Activated T-cell treated with anti-CD3 and anti-CD28 coated beads, Interleukin-2, amount 50 U/mL, for 24 hours (primary cell): ENCODE data around the gene TNS4.

Source experiments
- DNase-seq: peaks from one replicate; pipeline ENCODE4 v3.0.0-alpha.2; 2020
- H3K27ac Mint-ChIP-seq: 2 replicates; pipeline ENCODE4 v1.8.0; 2020; ENCODE audit warnings: mild to moderate bottlenecking, mixed read lengths
- H3K27me3 Mint-ChIP-seq: 2 replicates; pipeline ENCODE4 v1.8.0; 2020; ENCODE audit warnings: mixed read lengths
- H3K36me3 Mint-ChIP-seq: 2 replicates; pipeline ENCODE4 v1.8.0; 2020; ENCODE audit warnings: low read depth, mixed read lengths
- H3K4me1 Mint-ChIP-seq: 2 replicates; pipeline ENCODE4 v1.8.0; 2020; ENCODE audit warnings: low read depth, mixed read lengths
- H3K4me3 Mint-ChIP-seq: 2 replicates; pipeline ENCODE4 v1.8.0; 2020; ENCODE audit warnings: mild to moderate bottlenecking, moderate library complexity, mixed read lengths
- H3K9me3 Mint-ChIP-seq: 2 replicates; pipeline ENCODE4 v1.8.0; 2020; ENCODE audit warnings: mixed read lengths

Gene TNS4

DNA sequence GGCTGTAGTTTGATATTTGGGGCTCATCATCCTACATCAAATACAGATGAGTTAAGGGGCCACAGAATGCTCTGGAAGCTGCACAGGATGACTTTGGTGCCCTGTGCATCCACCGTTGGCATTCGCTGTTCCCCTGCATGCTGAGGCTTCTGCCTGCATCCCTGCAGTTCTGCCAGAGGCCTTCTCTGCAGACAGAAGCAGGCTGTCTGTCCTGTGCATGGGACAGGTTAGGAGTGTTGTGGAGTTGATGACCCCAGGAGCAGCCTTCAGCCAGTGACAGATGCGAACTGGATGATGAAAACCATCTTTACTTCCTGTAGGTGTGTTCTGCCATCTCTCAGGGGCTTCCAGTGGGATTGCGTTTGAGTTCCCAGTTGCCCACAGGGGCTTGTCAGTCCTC lies 13.6 kb upstream of the TNS4 start:
- no peak for DNase-seq
- Mint-ChIP-seq H3K27me3 (no peaks in the 10 kb centered on the region), H3K9me3 (no peaks in the 10 kb centered on the region), H3K4me1 (peaks cover 55% of the 10 kb centered on the region), H3K36me3 (no peaks in the 10 kb centered on the region), H3K4me3 (no peak overlapping the region), H3K27ac (peak overlapping the region; percentile 46)

DNA sequence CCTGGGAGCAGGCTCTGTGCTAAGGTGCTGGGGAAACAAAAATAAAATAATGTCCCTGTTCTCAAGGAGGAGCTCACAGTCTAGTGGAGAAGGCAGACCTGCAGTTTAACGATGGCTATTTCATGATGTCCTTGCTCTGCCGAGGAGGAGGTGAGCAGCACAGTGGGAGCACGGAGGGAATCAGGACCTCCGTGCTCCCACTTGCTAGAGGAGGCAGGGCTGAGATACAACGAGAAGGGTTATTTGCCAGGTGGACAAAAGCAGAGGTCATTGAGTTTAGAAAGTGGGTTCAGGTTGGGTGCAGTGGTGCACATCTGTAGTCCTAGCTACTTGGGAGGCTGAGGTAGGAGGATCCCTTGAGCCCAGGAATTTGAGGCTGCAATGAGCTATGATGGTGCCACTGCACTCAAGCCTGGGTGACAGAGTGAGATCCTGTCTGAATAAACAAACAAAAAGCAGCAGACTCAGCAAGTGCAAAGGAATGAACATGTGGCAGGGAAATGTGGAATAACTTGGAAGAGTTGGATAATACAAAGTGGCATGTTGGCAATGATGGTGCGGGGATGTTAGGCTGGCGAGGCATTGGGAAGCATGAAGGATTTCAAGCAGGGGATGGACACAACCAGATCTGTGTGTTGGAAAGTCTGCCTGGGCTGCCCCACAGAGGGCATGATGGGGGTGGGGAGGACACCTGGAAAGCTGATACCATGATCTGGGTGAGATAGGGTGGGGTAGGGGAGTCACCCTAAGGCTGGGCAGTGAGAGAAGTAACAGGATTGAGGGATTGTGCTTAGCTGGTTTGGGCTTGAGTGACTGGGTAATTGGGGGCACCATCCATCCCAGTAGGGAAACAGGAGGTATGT lies 12.8 kb upstream of the TNS4 start:
- no peaks in the 10 kb centered on the region for H3K9me3 Mint-ChIP-seq
- DNase-seq = peak; percentile 22
- H3K27me3 Mint-ChIP-seq = no peaks in the 10 kb centered on the region
- H3K36me3 Mint-ChIP-seq = no peaks in the 10 kb centered on the region
- H3K4me1 Mint-ChIP-seq = peaks cover 53% of the 10 kb centered on the region
- H3K27ac Mint-ChIP-seq = no peak overlapping the region
- no peak overlapping the region for H3K4me3 Mint-ChIP-seq

GRCh38 chr17:40511667-40512220 lies 10.3 kb upstream of the TNS4 start:
- DNase-seq = peak; percentile 18
- Mint-ChIP-seq H3K4me3 (no peak overlapping the region), H3K27me3 (no peaks in the 10 kb centered on the region), H3K4me1 (peaks cover 30% of the 10 kb centered on the region), H3K27ac (no peak overlapping the region), H3K9me3 (no peaks in the 10 kb centered on the region), H3K36me3 (no peaks in the 10 kb centered on the region)

- Mint-ChIP-seq H3K27ac (no peak overlapping the region), H3K4me3 (no peak overlapping the region), H3K27me3 (no peaks in the 10 kb centered on the region), H3K9me3 (no peaks in the 10 kb centered on the region), H3K4me1 (peaks cover 24% of the 10 kb centered on the region), H3K36me3 (no peaks in the 10 kb centered on the region)
- no peak for DNase-seq
Observed at GRCh38 chr17:40511136-40511535, 9.7 kb upstream of the TNS4 start.

- H3K27ac Mint-ChIP-seq = no peak overlapping the region
- H3K27me3 Mint-ChIP-seq = no peaks in the 10 kb centered on the region
- H3K36me3 Mint-ChIP-seq = no peaks in the 10 kb centered on the region
- no peak overlapping the region for H3K4me3 Mint-ChIP-seq
- DNase-seq = no peak
- peaks cover 17% of the 10 kb centered on the region for H3K4me1 Mint-ChIP-seq
- no peaks in the 10 kb centered on the region for H3K9me3 Mint-ChIP-seq
Observed at GRCh38 chr17:40510328-40510648, 8.9 kb upstream of the TNS4 start.

DNA sequence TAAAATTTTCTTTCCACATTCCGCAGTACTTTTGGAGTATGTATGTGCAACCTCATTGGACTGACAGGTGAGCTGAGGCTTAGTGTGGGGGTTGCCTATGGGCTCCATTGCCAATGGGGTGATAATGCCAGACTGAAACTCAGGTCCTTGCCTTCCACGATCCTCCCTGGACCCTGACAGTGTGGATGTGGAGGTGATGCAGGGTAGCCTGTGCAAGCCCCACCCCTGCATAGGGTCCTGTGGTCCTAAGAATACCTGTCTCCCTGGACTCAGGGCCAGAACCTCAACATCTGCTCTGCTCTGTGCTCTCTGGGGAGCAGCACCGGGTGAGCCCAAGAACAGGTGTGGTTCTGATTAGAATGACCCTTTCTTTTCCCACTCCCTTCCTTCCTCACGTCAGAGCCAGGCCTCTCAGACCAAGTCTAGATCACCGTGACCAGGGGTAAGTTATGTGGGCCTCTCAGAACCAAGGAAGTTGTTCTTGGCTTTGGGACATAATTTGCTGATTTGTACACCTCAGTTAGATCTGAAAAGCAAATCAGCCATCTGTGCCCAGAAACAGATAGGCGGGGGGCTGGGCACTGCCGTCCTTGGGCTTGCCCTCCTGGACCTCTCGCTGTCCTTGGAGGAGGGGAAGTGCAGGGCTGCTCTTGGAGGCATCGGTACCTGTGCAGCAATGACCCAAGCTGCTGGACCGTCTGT lies 8.4 kb upstream of the TNS4 start:
- Mint-ChIP-seq H3K4me3 (no peak overlapping the region), H3K36me3 (no peaks in the 10 kb centered on the region), H3K27me3 (no peaks in the 10 kb centered on the region), H3K9me3 (no peaks in the 10 kb centered on the region), H3K4me1 (peaks cover 11% of the 10 kb centered on the region), H3K27ac (no peak overlapping the region)
- DNase-seq = no peak

DNA sequence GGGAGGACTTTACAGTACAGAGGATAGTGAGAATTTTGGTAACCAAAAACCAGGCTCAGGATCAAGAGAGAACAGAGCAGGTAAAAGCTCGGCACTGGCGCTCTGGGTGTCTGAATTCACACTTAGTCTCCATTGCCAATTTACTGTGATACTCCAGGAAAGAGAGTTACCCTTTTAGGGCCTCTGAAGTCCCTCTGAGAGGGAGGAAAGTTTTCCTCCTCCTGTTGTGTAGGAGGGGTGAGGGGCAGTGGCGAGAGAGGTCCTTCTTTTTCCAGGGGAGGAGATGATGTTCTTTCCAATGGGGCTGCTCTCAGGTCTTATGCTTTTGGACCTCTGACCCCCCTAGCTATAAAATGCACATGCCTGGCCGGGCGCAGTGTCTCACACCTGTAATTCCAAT lies 5.4 kb upstream of the TNS4 start:
- no peaks in the 10 kb centered on the region for H3K9me3 Mint-ChIP-seq

DNA sequence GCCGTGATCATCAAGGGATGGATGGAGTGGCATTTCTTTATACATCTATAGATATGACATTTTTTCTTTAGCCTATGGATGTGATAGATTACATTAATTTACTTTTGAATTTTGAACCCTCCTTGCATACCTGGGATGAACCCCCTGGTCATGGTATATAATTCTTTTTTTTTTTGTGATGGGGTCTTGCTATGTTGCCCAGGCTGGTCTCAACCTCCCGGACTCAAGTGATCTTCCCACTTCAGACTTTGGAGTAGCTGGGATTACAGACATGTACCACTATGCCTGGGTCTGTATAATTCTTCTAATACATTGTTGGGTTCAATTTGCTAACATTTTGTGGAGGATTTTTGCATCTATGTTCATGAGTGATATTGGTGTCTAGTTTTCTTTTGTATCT lies 1.7 kb upstream of the TNS4 start:
- Mint-ChIP-seq H3K36me3 (no peaks in the 10 kb centered on the region), H3K4me3 (no peak overlapping the region), H3K4me1 (no peaks in the 10 kb centered on the region), H3K9me3 (no peaks in the 10 kb centered on the region), H3K27me3 (peaks cover 3% of the 10 kb centered on the region), H3K27ac (no peak overlapping the region)
- DNase-seq = no peak

More for the DNA sequence above, 5.4 kb upstream of the TNS4 start:
- Mint-ChIP-seq H3K4me3 (no peak overlapping the region), H3K27me3 (no peaks in the 10 kb centered on the region), H3K27ac (no peak overlapping the region), H3K36me3 (no peaks in the 10 kb centered on the region), H3K4me1 (no peaks in the 10 kb centered on the region)
- DNase-seq = no peak

GRCh38 chr17:40502716-40503115 lies 1.3 kb upstream of the TNS4 start:
- DNase-seq = no peak
- Mint-ChIP-seq H3K4me1 (no peaks in the 10 kb centered on the region), H3K9me3 (no peaks in the 10 kb centered on the region), H3K36me3 (no peaks in the 10 kb centered on the region), H3K4me3 (no peak overlapping the region), H3K27ac (no peak overlapping the region), H3K27me3 (peaks cover 3% of the 10 kb centered on the region)

GRCh38 chr17:40500709-40501108 lies 714 bp downstream of the TNS4 start:
- H3K27me3 Mint-ChIP-seq = peaks cover 3% of the 10 kb centered on the region
- no peaks in the 10 kb centered on the region for H3K4me1 Mint-ChIP-seq
- H3K27ac Mint-ChIP-seq = no peak overlapping the region
- H3K9me3 Mint-ChIP-seq = no peaks in the 10 kb centered on the region
- H3K36me3 Mint-ChIP-seq = no peaks in the 10 kb centered on the region
- H3K4me3 Mint-ChIP-seq = no peak overlapping the region
- no peak for DNase-seq

- Mint-ChIP-seq H3K4me3 (no peak overlapping the region), H3K4me1 (no peaks in the 10 kb centered on the region), H3K27ac (no peak overlapping the region), H3K27me3 (peaks cover 3% of the 10 kb centered on the region), H3K36me3 (no peaks in the 10 kb centered on the region), H3K9me3 (no peaks in the 10 kb centered on the region)
- DNase-seq = no peak
Observed at GRCh38 chr17:40500190-40500589, 1.2 kb downstream of the TNS4 start.

GRCh38 chr17:40499551-40500189 lies 1.8 kb downstream of the TNS4 start:
- peaks cover 3% of the 10 kb centered on the region for H3K27me3 Mint-ChIP-seq
- no peak overlapping the region for H3K4me3 Mint-ChIP-seq
- DNase-seq = no peak
- H3K36me3 Mint-ChIP-seq = no peaks in the 10 kb centered on the region
- H3K9me3 Mint-ChIP-seq = no peaks in the 10 kb centered on the region
- H3K4me1 Mint-ChIP-seq = no peaks in the 10 kb centered on the region
- H3K27ac Mint-ChIP-seq = no peak overlapping the region

DNA sequence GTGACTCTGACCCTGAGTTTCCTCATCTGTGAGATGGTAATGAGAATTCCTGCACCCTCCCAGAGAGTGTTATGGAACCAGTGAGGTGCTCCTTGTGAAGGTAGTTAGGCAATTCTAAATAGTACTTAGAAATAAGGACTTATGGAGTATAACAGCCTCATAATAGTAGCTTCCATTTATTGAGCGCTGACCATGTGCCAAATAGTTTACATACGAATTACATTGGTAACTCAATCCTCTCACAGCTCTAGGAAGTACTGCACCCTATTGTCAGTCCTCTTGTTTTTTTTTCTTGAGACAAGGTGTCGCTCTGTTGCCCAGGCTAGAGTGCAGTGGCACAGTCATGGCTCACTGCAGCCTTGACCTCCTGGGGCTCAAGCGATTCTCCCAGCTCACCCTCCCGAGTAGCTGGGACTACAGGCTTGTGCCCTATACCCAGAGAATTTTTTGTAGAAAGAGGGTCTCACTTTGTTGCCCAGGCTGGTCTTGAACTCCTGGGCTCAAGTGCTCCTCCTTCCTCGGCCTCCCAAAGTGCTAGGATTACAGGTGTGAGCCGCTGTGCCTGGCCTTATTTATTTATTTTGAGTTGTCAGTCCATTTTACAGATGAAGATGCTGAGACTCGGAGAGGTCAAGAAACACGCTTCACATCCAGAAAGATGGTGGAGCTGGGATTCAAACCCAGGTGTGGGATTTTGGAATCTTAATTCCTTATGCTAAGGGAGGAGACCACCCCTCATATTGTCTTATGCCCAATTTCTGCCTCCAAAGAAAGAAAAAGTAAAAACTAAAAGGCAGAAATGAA lies 2.9 kb downstream of the TNS4 start:
- no peak overlapping the region for H3K27ac Mint-ChIP-seq
- peaks cover 5% of the 10 kb centered on the region for H3K4me1 Mint-ChIP-seq

GRCh38 chr17:40497695-40498094 lies 3.7 kb downstream of the TNS4 start:
- Mint-ChIP-seq H3K27ac (no peak overlapping the region), H3K36me3 (no peaks in the 10 kb centered on the region), H3K9me3 (no peaks in the 10 kb centered on the region), H3K4me1 (peaks cover 5% of the 10 kb centered on the region), H3K27me3 (peaks cover 3% of the 10 kb centered on the region), H3K4me3 (no peak overlapping the region)
- no peak for DNase-seq

More for the DNA sequence above, 2.9 kb downstream of the TNS4 start:
- Mint-ChIP-seq H3K36me3 (no peaks in the 10 kb centered on the region), H3K4me3 (no peak overlapping the region), H3K27me3 (peaks cover 3% of the 10 kb centered on the region), H3K9me3 (no peaks in the 10 kb centered on the region)
- DNase-seq = no peak
